ENCODE results near the gene COL23A1.
"Not testable (repeated sequence)": the region's sequence is repeated elsewhere in the genome, so short reads cannot be mapped to it uniquely, and the experiment has no call there.

COL23A1 gene

GRCh38 chr5:178238711-178239592, 351.2 kb downstream of the COL23A1 start:
- no peak for DNase-seq (ENCODE audit: low read depth)

- DNase-seq (ENCODE audit: low read depth), result no peak
Observed at GRCh38 chr5:178238313-178238635, 351.9 kb downstream of the COL23A1 start.

GRCh38 chr5:178237431-178238312, 352.5 kb downstream of the COL23A1 start:
- peak; percentile 66 for DNase-seq (ENCODE audit: low read depth)

- no peak for DNase-seq (ENCODE audit: low read depth)
Observed at GRCh38 chr5:178236679-178237078, 353.5 kb downstream of the COL23A1 start.

- no peak for DNase-seq (ENCODE audit: low read depth)
Observed at GRCh38 chr5:178236126-178236525, 354.1 kb downstream of the COL23A1 start.

GRCh38 chr5:178235588-178235974, 354.6 kb downstream of the COL23A1 start:
- no peak for DNase-seq (ENCODE audit: low read depth)

GRCh38 chr5:178234750-178235587, 355.2 kb downstream of the COL23A1 start:
- peak; percentile 60 for DNase-seq (ENCODE audit: low read depth)

GRCh38 chr5:178234121-178234749, 356.0 kb downstream of the COL23A1 start:
- DNase-seq (ENCODE audit: low read depth), result no peak

- DNase-seq (ENCODE audit: low read depth), result no peak
Observed at GRCh38 chr5:178232920-178233429, 357.2 kb downstream of the COL23A1 start.

- DNase-seq (ENCODE audit: low read depth), result peak; percentile 75
Observed at GRCh38 chr5:178232124-178232919, 357.9 kb downstream of the COL23A1 start, which contains the start of gene PHYKPL. TSS of gene PHYKPL (minus strand) at chr5:178232802. CDS start at chr5:178232550, 252 bp downstream.

GRCh38 chr5:178231539-178232123, 358.6 kb downstream of the COL23A1 start:
- DNase-seq (ENCODE audit: low read depth), result no peak

GRCh38 chr5:178230879-178231538, 359.2 kb downstream of the COL23A1 start:
- DNase-seq (ENCODE audit: low read depth), result peak; percentile 39

GRCh38 chr5:178229861-178230260, 360.3 kb downstream of the COL23A1 start:
- no peak for DNase-seq (ENCODE audit: low read depth)

GRCh38 chr5:178229111-178229510, 361.1 kb downstream of the COL23A1 start:
- not testable (repeated sequence) for DNase-seq (ENCODE audit: low read depth)

- no peak for DNase-seq (ENCODE audit: low read depth)
Observed at GRCh38 chr5:178228609-178229008, 361.6 kb downstream of the COL23A1 start.

- no peak for DNase-seq (ENCODE audit: low read depth)
Observed at GRCh38 chr5:178227929-178228328, 362.3 kb downstream of the COL23A1 start.

- no peak for DNase-seq (ENCODE audit: low read depth)
Observed at GRCh38 chr5:178227138-178227659, 363.0 kb downstream of the COL23A1 start.

GRCh38 chr5:178225174-178225573, 365.0 kb downstream of the COL23A1 start:
- no peak for DNase-seq (ENCODE audit: low read depth)

GRCh38 chr5:178224403-178224802, 365.8 kb downstream of the COL23A1 start:
- DNase-seq (ENCODE audit: low read depth), result no peak

All from EH (cell line).